Measurements from ENCODE around the gene ACTA2.

Gene ACTA2

DNA sequence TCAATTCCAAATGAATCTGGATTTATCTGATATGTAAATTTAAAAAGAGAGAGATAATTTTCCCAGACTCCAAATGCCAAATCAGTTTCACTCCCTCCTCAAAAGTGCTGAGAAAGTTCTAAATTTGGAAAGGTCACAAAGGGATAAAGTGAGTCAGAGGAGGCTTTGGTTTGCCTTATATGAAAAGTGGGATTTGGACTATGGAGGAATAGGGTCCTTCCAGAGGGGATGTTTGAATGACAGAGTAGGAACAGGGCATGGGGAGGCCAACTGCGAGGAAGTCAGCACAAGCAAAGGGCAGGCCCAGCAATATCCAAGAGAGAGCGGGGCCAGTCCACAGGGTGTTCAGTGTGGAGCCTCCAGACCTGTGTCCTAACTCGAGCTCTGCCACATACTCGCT is 28.2 kb upstream of the ACTA2 start:
- Histone ChIP-seq H3K9ac (ENCODE audit: low read length) (no peak overlapping the region), H3K9me3 (ENCODE audit: low read length) (no peaks in the 10 kb centered on the region), H3K4me1 (ENCODE audit: insufficient read depth, low read length) (peaks cover 67% of the 10 kb centered on the region), H3K27ac (ENCODE audit: low read depth, low read length) (peak overlapping the region; percentile 79), H3K27me3 (ENCODE audit: control insufficient read depth in 1 of 2, insufficient read depth in 2 of 2, low read length in 2 of 2) (no peaks in the 10 kb centered on the region), H3K36me3 (ENCODE audit: insufficient read depth, low read length) (no peaks in the 10 kb centered on the region), H3K4me3 (ENCODE audit: low read depth in 1 of 2, low read length in 2 of 2) (no peak overlapping the region)

DNA sequence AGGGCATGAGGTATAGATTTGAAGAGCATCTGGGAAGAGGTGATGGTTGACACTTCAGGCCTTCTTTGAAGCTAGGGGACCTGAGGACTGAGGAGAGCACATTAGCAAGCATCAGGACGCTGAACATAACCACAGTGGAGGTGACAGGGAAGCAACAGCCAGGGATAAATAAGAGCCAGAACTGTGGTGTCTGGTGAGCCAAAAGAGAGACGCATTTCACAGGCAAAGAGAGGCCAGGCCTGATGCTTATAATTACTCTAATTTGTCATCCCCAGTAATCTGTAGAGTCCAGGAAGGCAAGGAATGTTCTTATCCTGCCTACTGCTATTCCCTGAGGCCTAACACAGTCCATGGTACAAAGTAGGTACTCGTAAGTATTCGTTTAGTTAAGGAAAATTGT is 27.7 kb upstream of the ACTA2 start:
- H3K9ac ChIP-seq (ENCODE audit: low read length): no peak overlapping the region
- H3K9me3 ChIP-seq (ENCODE audit: low read length): no peaks in the 10 kb centered on the region
- no peaks in the 10 kb centered on the region for H3K27me3 ChIP-seq (ENCODE audit: control insufficient read depth in 1 of 2, insufficient read depth in 2 of 2, low read length in 2 of 2)
- no peak overlapping the region for H3K4me3 ChIP-seq (ENCODE audit: low read depth in 1 of 2, low read length in 2 of 2)
- peaks cover 67% of the 10 kb centered on the region for H3K4me1 ChIP-seq (ENCODE audit: insufficient read depth, low read length)
- H3K36me3 ChIP-seq (ENCODE audit: insufficient read depth, low read length): no peaks in the 10 kb centered on the region
- H3K27ac ChIP-seq (ENCODE audit: low read depth, low read length): peak overlapping the region; percentile 79

DNA sequence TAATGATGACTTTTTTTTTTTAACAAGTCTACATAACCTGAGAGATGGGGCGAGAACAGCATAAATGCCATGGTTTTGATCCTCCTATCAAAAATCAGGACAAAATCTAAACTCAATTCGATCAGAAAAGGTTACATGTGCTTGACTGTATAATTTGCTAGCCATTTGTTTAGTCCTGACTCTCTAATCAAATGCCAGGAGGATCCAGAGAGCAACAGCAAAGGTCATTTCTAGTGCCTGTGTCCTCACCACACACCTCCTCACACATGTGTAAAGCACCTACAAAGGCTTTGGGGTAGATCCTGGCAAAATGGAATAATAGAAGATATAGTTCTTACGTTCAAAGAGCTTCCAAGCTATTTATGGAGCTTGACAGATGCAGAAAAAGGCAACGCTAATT is 27.0 kb upstream of the ACTA2 start:
- Histone ChIP-seq H3K4me1 (ENCODE audit: insufficient read depth, low read length) (peaks cover 68% of the 10 kb centered on the region), H3K36me3 (ENCODE audit: insufficient read depth, low read length) (no peaks in the 10 kb centered on the region), H3K9me3 (ENCODE audit: low read length) (no peaks in the 10 kb centered on the region), H3K4me3 (ENCODE audit: low read depth in 1 of 2, low read length in 2 of 2) (no peak overlapping the region), H3K27ac (ENCODE audit: low read depth, low read length) (peak overlapping the region; percentile 79), H3K27me3 (ENCODE audit: control insufficient read depth in 1 of 2, insufficient read depth in 2 of 2, low read length in 2 of 2) (no peaks in the 10 kb centered on the region), H3K9ac (ENCODE audit: low read length) (no peak overlapping the region)

DNA sequence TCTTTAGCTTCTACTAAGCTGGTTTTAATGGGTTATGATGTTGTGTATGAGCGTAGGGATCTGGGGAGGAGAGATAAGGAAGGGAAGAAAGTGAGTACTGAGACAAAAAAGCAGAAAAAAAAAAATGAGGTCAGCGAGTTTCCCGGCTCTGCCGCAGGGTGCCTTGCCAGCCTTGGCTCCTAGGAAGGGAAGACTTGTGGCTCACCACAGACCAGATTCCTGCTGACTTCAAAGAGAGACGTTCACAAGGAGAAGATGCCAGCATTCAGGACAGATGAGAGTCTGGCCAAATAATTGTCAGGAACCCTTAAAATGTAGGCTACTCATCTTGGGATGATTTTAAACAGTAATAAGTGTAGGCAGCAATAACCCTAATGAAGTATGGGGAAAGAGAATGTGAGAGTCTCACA is 26.6 kb upstream of the ACTA2 start:
- peaks cover 66% of the 10 kb centered on the region for H3K4me1 ChIP-seq (ENCODE audit: insufficient read depth, low read length)
- no peaks in the 10 kb centered on the region for H3K27me3 ChIP-seq (ENCODE audit: control insufficient read depth in 1 of 2, insufficient read depth in 2 of 2, low read length in 2 of 2)
- H3K9me3 ChIP-seq (ENCODE audit: low read length): no peaks in the 10 kb centered on the region
- H3K27ac ChIP-seq (ENCODE audit: low read depth, low read length): peak overlapping the region; percentile 79
- no peak overlapping the region for H3K9ac ChIP-seq (ENCODE audit: low read length)
- no peaks in the 10 kb centered on the region for H3K36me3 ChIP-seq (ENCODE audit: insufficient read depth, low read length)
- no peak overlapping the region for H3K4me3 ChIP-seq (ENCODE audit: low read depth in 1 of 2, low read length in 2 of 2)

DNA sequence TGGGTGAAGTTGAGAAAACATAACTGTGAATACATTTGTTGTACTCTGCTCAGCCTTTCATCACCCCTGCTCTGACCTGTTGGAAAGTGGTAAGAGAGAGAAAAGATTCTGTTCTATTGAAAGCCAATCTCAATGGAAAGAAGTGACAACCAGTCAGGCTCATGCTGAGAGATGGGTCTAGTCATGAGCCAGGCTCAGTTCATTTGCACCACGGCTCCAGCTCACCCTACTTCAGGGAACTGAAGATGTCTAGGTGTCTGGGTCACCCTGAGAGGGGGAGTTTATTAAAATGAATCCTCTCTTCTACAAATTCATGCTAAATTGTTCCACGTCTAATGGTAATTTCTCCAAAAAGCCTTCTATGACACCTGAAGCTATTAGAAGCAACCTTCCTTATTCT is 25.9 kb upstream of the ACTA2 start:
- H3K4me3 ChIP-seq (ENCODE audit: low read depth in 1 of 2, low read length in 2 of 2): no peak overlapping the region
- H3K9ac ChIP-seq (ENCODE audit: low read length): no peak overlapping the region
- H3K27me3 ChIP-seq (ENCODE audit: control insufficient read depth in 1 of 2, insufficient read depth in 2 of 2, low read length in 2 of 2): no peaks in the 10 kb centered on the region
- no peaks in the 10 kb centered on the region for H3K36me3 ChIP-seq (ENCODE audit: insufficient read depth, low read length)
- H3K4me1 ChIP-seq (ENCODE audit: insufficient read depth, low read length): peaks cover 63% of the 10 kb centered on the region
- no peaks in the 10 kb centered on the region for H3K9me3 ChIP-seq (ENCODE audit: low read length)
- peak overlapping the region; percentile 79 for H3K27ac ChIP-seq (ENCODE audit: low read depth, low read length)

DNA sequence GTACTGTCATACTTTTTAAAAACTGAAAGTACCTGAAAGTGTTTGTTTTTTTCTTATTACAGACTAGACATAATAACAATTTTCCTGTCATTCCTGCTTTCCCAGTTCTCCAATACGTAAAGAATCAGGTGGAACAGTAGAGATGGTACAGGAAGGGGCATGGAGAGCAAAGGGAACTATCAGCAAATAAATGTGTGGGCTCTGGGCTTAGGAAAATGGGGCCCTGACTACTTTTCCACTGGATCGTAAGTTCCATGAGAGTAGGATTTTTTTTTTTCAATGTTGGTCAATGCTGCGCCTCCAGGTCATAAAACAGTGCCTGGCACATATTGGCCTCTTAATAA is 22.8 kb upstream of the ACTA2 start:
- Histone ChIP-seq H3K4me1 (ENCODE audit: insufficient read depth, low read length) (peaks cover 47% of the 10 kb centered on the region), H3K27ac (ENCODE audit: low read depth, low read length) (peak overlapping the region; percentile 48), H3K9ac (ENCODE audit: low read length) (peak overlapping the region; percentile 59), H3K9me3 (ENCODE audit: low read length) (no peaks in the 10 kb centered on the region), H3K27me3 (ENCODE audit: control insufficient read depth in 1 of 2, insufficient read depth in 2 of 2, low read length in 2 of 2) (no peaks in the 10 kb centered on the region), H3K36me3 (ENCODE audit: insufficient read depth, low read length) (no peaks in the 10 kb centered on the region), H3K4me3 (ENCODE audit: low read depth in 1 of 2, low read length in 2 of 2) (peak overlapping the region; percentile 7 to 54)

DNA sequence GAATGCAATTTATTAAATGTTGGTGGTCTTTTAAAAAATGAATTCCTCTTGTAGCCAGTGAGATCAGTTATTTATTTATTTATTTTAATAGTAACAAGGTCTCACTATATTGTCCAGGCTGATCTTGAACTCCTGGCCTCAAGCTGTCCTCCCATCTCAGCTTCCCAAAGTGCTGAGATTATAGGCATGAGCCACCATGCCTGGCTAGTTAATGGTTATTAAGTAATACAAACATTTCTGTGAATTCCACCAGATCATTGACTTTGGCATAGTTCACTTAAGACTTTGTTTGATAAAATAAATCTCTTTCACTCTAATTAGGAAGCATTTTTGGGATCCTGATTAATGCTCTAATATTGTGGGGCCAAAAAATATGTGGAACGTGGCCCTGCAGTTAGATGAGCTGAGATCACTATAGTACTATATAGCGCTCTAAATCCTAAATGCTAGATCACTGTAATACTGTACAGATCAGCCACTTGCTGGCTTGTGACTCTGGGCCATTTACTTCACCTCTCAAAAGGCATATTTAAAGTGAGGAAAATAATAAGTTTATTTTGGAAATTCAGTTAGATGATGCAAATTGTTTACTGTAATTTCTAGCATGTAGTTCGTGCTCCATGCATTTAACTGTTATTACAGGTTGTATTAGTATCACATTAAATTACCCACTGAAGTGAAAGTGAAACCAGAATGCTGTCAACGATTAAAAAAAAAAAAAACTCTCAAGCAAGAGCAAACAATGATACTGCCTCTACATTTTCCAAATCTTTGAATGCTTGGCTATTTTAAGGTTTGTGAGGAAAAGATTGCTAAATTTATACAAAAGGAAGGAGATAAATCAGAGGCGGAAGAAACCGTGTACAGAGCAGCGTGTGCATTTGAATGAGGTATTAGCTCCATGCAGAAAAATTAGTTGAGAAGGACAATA is 22.1 kb upstream of the ACTA2 start:
- Histone ChIP-seq H3K36me3 (ENCODE audit: insufficient read depth, low read length) (no peaks in the 10 kb centered on the region), H3K4me3 (ENCODE audit: low read depth in 1 of 2, low read length in 2 of 2) (peak overlapping the region; percentile 7 to 54), H3K27ac (ENCODE audit: low read depth, low read length) (peak overlapping the region; percentile 48), H3K9ac (ENCODE audit: low read length) (peak overlapping the region; percentile 59), H3K27me3 (ENCODE audit: control insufficient read depth in 1 of 2, insufficient read depth in 2 of 2, low read length in 2 of 2) (no peaks in the 10 kb centered on the region), H3K9me3 (ENCODE audit: low read length) (no peaks in the 10 kb centered on the region), H3K4me1 (ENCODE audit: insufficient read depth, low read length) (peaks cover 40% of the 10 kb centered on the region)

DNA sequence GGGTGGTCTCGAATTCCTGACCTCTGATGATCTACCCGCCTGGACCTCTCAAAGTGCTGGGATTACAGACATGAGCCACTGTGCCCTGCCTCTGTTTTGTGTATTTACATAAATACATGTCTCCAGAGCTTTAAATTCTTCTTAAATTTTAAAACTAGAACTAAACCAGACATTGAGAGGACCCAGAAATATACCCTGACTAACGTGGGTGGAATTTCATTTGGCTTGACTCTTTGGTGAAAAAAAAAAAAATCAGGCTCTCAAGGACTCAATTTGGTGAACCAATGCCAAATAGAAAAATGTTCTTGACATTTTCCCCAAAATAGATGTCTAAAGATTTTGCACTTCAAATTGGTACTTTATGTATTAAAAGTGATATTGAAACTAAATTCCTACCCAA is 21.4 kb upstream of the ACTA2 start:
- no peaks in the 10 kb centered on the region for H3K27me3 ChIP-seq (ENCODE audit: control insufficient read depth in 1 of 2, insufficient read depth in 2 of 2, low read length in 2 of 2)

DNA sequence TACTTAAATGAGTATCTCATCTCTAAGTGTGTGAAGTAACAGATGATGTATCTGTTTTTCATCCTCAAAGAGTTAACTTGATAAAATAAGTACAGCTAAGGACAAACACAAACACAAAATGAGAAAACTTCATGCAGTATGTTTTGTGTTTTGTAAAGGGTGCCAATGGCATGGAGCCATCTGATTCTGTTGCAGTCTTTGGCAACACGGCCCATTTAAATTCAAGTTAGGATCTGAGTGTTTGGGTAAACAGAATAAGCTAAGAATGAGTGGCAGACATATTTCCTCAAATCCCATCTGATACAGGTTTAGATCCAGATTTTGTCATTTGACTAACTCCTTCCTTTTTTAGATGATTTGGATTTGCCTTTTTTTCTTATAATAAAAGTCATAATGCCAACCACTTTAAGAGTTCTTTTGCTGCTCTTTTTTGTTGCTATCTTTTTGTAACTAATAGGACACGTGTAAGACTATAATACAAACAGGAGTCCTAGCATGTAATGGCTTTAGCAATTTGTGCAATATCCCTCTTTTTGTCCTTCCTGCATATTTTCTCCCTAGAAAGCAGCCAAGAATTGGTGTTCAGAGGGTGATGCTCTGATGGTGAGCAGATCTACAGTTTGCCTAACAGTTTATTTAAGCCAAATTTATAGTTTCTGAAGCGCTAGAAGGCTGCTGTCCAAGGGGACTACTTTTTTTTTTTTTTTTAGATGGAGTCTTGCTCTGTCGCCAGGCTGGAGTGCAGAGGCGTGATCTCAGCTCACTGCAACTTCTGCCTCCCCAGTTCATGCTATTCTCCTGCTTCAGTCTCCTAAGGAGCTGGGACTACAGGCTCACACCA is 18.9 kb upstream of the ACTA2 start:
- Histone ChIP-seq H3K9me3 (ENCODE audit: low read length) (no peaks in the 10 kb centered on the region), H3K4me3 (ENCODE audit: low read depth in 1 of 2, low read length in 2 of 2) (no peak overlapping the region), H3K27me3 (ENCODE audit: control insufficient read depth in 1 of 2, insufficient read depth in 2 of 2, low read length in 2 of 2) (no peaks in the 10 kb centered on the region), H3K27ac (ENCODE audit: low read depth, low read length) (peak overlapping the region; percentile 66), H3K36me3 (ENCODE audit: insufficient read depth, low read length) (no peaks in the 10 kb centered on the region), H3K9ac (ENCODE audit: low read length) (no peak overlapping the region), H3K4me1 (ENCODE audit: insufficient read depth, low read length) (peaks cover 40% of the 10 kb centered on the region)

More for the DNA sequence above, 21.4 kb upstream of the ACTA2 start:
- no peak overlapping the region for H3K27ac ChIP-seq (ENCODE audit: low read depth, low read length)
- no peak overlapping the region for H3K9ac ChIP-seq (ENCODE audit: low read length)
- peaks cover 36% of the 10 kb centered on the region for H3K4me1 ChIP-seq (ENCODE audit: insufficient read depth, low read length)
- H3K36me3 ChIP-seq (ENCODE audit: insufficient read depth, low read length): no peaks in the 10 kb centered on the region
- H3K4me3 ChIP-seq (ENCODE audit: low read depth in 1 of 2, low read length in 2 of 2): no peak overlapping the region
- H3K9me3 ChIP-seq (ENCODE audit: low read length): no peaks in the 10 kb centered on the region

DNA sequence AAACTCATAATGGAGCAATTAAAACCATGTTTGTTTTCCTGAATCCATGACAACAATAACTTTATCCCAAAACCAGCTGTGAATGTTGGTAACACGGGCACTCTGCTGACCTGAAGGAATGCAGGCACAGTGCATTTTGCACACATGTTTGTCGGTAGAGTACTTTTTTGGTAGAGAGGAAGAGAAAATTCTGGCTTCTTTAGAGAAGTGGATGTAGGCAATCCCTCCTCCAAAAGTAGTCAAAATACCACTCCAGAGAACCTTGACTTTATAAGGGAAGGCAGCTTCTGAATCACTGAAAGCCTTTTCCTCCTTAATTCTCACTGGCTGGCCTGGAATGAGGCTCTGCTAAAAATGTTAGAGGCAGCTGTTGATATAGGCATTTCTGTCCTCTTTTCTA is 15.8 kb upstream of the ACTA2 start:
- Histone ChIP-seq H3K9ac (ENCODE audit: low read length) (no peak overlapping the region), H3K36me3 (ENCODE audit: insufficient read depth, low read length) (no peaks in the 10 kb centered on the region), H3K9me3 (ENCODE audit: low read length) (no peaks in the 10 kb centered on the region), H3K4me3 (ENCODE audit: low read depth in 1 of 2, low read length in 2 of 2) (no peak overlapping the region), H3K27me3 (ENCODE audit: control insufficient read depth in 1 of 2, insufficient read depth in 2 of 2, low read length in 2 of 2) (no peaks in the 10 kb centered on the region), H3K27ac (ENCODE audit: low read depth, low read length) (no peak overlapping the region), H3K4me1 (ENCODE audit: insufficient read depth, low read length) (peaks cover 33% of the 10 kb centered on the region)

DNA sequence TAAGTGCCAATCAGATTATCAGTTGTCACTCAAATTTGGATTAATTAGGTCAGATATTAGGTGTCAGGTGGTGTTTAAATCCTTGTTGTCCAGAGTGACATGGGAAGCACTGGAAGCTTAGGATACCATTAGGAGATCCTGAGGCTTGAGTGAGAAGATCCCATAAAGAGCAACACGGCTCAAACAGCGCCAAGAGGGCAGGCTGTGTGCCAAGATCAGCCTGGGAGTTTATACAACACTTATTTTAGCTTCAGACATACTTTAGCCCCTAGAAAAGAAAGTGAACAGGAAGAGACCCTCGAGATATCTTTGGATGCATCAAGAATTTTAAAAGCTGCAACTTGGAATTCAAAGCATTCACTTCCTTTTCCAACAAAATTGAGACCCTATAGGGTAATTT is 14.2 kb upstream of the ACTA2 start:
- no peak overlapping the region for H3K9ac ChIP-seq (ENCODE audit: low read length)
- H3K4me1 ChIP-seq (ENCODE audit: insufficient read depth, low read length): peaks cover 26% of the 10 kb centered on the region
- no peaks in the 10 kb centered on the region for H3K36me3 ChIP-seq (ENCODE audit: insufficient read depth, low read length)
- H3K4me3 ChIP-seq (ENCODE audit: low read depth in 1 of 2, low read length in 2 of 2): no peak overlapping the region
- no peaks in the 10 kb centered on the region for H3K27me3 ChIP-seq (ENCODE audit: control insufficient read depth in 1 of 2, insufficient read depth in 2 of 2, low read length in 2 of 2)
- no peak overlapping the region for H3K27ac ChIP-seq (ENCODE audit: low read depth, low read length)
- H3K9me3 ChIP-seq (ENCODE audit: low read length): no peaks in the 10 kb centered on the region

All from muscle layer of colon (tissue), 2 donors.